ENCODE data around the gene PPARG. TPM values are rescaled to one million over a fixed set of nuclear protein-coding genes. Genes with fewer than 3 reads are reported as not detected.

The PPARG gene
- total and polyA plus RNA-seq, 2 donors (not counting 3 experiments of a cell fraction or from before 2014, with no cell fraction given): 0.15 to 1.3 TPM

- CTCF ChIA-PET: interaction anchor here (0.6 to 1.2 kb wide), 3 partner anchors 13 to 128 kb away, joined by 3 read pairs; no protein-coding TSS in a partner anchor
- no peaks in the 10 kb centered on the region for H3K79me2 ChIP-seq (ENCODE audit: control insufficient read depth, insufficient read depth, low read length)
- H3K4me1 ChIP-seq (ENCODE audit: control insufficient read depth, extremely low read depth, insufficient read depth, low read length): no peaks in the 10 kb centered on the region
- BruUV-seq (replicated peaks): no TSS peak
- POLR2A ChIA-PET: no interaction called here
- FAIRE-seq (no peak), DNase-seq (ENCODE audit: low read depth, low spot score) (no peak)
- no peak overlapping the region for H2AFZ ChIP-seq (ENCODE audit: low read depth, low read length)
- H3K9me1 ChIP-seq (replicated peaks; ENCODE audit: control insufficient read depth, extremely low read depth, insufficient read depth, low read length): no peaks in the 10 kb centered on the region
- H3K27ac ChIP-seq (ENCODE audit: insufficient read depth, low read depth, low read length): no peak overlapping the region
- no peak overlapping the region for H3K4me2 ChIP-seq (ENCODE audit: insufficient read depth, low read length)
- H3K4me3 ChIP-seq (replicated peaks in 1 of 3; ENCODE audit: insufficient read depth in 1 of 3, low read depth in 1 of 3, low read length in 3 of 3): no peak overlapping the region
- intact Hi-C loops (cut with micrococcal nuclease): loop anchor here (5.0 kb wide), 1 partner anchor 159 kb away; no protein-coding TSS in a partner anchor
- H3K9ac ChIP-seq (replicated peaks; ENCODE audit: extremely low read depth, insufficient read depth, low read length): no peak overlapping the region
- no peaks in the 10 kb centered on the region for H3K9me3 ChIP-seq (replicated peaks; ENCODE audit: control insufficient read depth, insufficient read depth, low read length)
- TF ChIP-seq, protein P1, sequence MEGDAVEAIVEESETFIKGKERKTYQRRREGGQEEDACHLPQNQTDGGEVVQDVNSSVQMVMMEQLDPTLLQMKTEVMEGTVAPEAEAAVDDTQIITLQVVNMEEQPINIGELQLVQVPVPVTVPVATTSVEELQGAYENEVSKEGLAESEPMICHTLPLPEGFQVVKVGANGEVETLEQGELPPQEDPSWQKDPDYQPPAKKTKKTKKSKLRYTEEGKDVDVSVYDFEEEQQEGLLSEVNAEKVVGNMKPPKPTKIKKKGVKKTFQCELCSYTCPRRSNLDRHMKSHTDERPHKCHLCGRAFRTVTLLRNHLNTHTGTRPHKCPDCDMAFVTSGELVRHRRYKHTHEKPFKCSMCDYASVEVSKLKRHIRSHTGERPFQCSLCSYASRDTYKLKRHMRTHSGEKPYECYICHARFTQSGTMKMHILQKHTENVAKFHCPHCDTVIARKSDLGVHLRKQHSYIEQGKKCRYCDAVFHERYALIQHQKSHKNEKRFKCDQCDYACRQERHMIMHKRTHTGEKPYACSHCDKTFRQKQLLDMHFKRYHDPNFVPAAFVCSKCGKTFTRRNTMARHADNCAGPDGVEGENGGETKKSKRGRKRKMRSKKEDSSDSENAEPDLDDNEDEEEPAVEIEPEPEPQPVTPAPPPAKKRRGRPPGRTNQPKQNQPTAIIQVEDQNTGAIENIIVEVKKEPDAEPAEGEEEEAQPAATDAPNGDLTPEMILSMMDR (IDR thresholded peaks at IDR 0.05; ENCODE audit: extremely low read depth in 1 of 2, insufficient read depth in 1 of 2, low read depth in 1 of 2, low read length in 2 of 2): no peak
- no peak for TF ChIP-seq MYC (IDR thresholded peaks at IDR 0.05; ENCODE audit: low read depth, low read length)
- TF ChIP-seq, protein P2, sequence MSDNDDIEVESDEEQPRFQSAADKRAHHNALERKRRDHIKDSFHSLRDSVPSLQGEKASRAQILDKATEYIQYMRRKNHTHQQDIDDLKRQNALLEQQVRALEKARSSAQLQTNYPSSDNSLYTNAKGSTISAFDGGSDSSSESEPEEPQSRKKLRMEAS (IDR thresholded peaks at IDR 0.05; ENCODE audit: insufficient read depth, insufficient read length): no peak
- TF ChIP-seq POLR2AphosphoS5 (IDR thresholded peaks at IDR 0.05; ENCODE audit: insufficient read depth, low read depth, low read length): no peak
- no peak for TF ChIP-seq EZH2 (IDR thresholded peaks at IDR 0.05; ENCODE audit: borderline replicate concordance, low read depth, low read length, severe bottlenecking)
- TF ChIP-seq POLR2A (IDR thresholded peaks at IDR 0.05; ENCODE audit: low read depth, low read length): no peak
- no peak for TF ChIP-seq JUN (IDR thresholded peaks at IDR 0.05; ENCODE audit: borderline replicate concordance, insufficient read depth, insufficient read length, low read depth)
- no peak for TF ChIP-seq FOS (IDR thresholded peaks at IDR 0.05; ENCODE audit: borderline replicate concordance, insufficient read depth, low read length)
- no peak for TF ChIP-seq GATA2 (IDR thresholded peaks at IDR 0.05; ENCODE audit: insufficient read depth, insufficient read length, low read depth, low read length)
- dilution Hi-C loops (cut with MboI; ENCODE audit: extremely low pct_ligation_motif_present, low sequenced_read_pairs): no loop called here
- H3K36me3 ChIP-seq (ENCODE audit: control insufficient read depth in 2 of 2, extremely low read depth in 1 of 2, insufficient read depth in 2 of 2, low read length in 2 of 2): no peaks in the 10 kb centered on the region
- no peaks in the 10 kb centered on the region for H4K20me1 ChIP-seq (replicated peaks; ENCODE audit: control insufficient read depth, extremely low read depth, insufficient read depth, low read length)
- H3K27me3 ChIP-seq (ENCODE audit: control insufficient read depth in 2 of 2, insufficient read depth in 2 of 2, low read length in 2 of 2): peaks cover 4 to 11% of the 10 kb centered on the region in 2 experiments
Observed at GRCh38 chr3:12351145-12351544, 62.3 kb downstream of the PPARG start.

All from endothelial cell of umbilical vein (primary cell).